ELR (cell line): ENCODE results near the gene SPRR5.

Source experiments
- DNase-seq: peaks from one replicate; pipeline ENCODE4 v3.0.0-alpha.2; 2015; ENCODE audit warnings: low read depth

Gene SPRR5, protein sequence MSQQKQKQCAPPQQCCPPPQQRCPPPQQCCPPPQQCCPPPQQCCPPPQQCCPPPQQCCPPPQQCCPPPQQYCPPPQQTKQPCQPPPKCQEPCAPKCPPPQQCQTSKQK

DNA sequence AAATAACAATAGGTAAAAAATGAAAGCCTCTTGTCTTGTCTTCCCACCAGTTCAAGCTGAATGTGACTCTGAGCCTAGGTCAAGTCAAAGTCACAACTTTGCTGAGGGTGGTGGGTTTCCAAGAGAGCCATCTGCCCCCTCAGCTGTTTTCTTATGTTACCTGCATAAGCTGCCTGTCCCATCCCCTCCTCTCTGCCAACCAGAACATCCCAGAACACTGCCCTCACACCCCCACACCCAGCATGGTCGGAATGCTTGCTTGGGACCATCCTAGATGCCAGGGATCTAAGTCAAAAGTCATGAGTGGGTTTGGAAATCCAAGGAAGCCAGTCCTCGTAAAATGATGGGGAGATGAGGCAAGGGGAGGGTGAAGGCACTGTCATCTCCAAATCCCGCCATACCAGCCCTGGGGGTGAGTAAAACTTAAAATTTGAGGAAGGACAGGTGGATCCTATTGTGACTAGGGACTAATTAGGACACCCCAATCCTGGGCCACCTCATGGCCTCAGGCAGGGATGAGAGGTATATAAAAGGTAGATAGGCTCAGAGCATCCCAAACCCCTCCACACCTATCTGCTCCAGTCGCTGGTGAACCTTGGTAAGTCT, at the start of gene SPRR5:
TSS of gene SPRR5 (plus strand) at position 556 of the 606 bp plus-strand sequence. CDS start 1,349 bp downstream, outside the sequence.
- DNase-seq = no peak

DNA sequence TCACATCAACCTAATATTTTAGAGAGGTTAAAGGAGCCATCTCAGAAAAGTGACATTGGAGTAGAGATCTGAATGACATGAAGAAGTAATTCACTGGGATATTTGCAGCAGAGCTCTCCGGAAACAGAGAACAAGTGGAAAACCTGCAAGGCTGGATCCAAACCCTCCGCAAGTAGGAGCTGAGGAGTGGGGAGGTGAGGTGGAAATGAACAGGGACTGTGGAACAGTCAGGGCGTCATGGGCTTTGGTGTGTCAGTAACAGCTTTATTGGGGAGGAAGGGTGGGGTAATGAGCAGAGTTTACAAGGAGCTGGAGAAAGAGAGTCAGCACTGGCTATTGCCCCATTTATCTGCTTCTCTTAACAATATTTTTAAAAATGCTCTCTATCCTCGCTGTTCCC, 48.0 kb upstream of the SPRR5 start:
- DNase-seq = no peak

DNA sequence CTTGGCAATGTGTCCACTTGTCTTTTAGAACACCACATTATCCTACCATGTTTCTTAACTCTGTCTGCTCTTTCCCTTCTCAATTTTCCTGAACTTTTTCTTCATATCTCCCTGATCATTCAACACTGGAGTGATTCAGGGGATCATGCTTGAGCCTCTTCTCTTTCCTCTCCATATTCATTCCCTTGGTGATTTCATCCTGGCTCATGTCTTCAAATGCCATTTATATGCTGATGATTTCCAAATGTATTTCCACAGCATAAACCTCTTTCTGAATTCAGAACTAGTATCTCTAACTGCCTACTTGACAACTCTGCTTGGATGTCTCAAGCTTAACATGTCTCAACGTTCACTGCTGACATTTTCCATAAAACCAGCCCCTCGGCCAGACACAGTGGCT, 47.1 kb upstream of the SPRR5 start:
- DNase-seq = no peak

DNA sequence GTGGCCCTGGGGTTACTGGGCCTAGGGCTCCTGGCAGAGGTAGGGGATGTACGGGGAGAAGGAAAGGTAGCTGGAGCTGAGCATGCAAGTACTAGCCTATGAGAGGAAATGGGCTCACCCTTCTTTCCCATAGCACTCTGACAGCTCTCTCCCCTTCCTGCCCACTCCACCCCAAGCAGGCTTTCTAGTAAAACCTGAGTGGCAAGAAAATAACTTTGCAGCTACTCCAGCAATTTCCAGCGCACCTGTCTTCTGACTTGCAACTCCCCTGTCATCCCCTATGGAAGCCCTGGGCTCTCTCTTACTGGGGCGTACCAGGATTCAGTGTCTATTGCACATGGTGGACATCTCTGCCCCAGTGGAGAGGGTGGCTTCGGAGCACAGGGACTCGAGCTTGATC, 45.4 kb upstream of the SPRR5 start:
- no peak for DNase-seq

DNA sequence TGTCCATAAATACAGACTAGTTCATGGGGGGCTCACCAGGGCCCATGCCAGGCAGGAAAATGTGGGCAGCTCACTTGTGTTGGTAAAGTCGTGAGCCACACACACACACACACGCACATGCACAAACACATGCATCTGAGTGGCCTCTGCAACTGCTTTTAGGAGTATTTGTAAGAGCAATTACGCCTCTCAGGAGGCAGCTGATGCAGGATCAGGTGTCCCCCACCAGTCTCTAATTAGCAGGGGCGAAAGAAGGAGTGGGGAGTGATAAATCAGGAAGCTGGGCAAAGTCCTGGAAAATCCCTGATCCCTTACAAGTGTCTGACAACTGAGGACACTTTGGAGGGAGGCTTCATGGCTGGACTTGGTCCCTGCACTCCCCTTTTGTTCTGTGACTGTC, 44.4 kb upstream of the SPRR5 start:
- DNase-seq = no peak

DNA sequence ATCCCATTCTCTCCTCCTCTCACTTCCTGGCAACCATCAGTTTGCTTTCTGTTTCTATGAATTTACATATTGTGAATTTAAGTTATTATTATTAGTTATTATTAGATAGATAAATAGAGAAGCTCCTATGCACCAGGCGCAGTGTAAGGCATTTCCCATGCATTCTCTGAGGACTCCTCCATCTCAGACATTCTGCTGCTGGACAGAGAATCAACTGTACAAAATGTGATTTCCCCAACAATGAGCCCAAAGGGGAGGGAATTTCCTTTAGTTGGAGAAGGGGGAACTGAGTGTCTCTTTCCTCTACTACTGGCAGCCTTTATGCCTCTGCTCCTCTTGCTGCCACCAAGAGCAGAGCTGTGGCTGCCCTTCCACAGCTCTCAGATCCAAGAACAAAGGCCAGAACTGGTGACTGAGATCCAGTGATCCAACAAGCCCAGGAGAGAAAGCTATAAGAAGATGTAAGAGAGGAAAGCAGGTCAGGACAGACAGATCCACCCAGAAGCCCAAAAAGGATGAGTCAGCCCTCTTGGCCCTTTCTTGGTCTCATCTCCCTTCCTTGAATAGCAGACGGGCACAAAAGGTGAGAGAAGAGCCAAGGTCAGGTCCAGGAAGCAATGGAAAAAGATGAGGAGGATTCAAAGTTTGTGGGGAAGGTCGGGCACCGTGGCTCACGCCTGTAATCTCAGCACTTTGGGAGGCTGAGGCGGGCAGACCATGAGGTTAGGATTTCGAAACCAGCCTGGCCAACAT, 42.1 kb upstream of the SPRR5 start:
- no peak for DNase-seq

DNA sequence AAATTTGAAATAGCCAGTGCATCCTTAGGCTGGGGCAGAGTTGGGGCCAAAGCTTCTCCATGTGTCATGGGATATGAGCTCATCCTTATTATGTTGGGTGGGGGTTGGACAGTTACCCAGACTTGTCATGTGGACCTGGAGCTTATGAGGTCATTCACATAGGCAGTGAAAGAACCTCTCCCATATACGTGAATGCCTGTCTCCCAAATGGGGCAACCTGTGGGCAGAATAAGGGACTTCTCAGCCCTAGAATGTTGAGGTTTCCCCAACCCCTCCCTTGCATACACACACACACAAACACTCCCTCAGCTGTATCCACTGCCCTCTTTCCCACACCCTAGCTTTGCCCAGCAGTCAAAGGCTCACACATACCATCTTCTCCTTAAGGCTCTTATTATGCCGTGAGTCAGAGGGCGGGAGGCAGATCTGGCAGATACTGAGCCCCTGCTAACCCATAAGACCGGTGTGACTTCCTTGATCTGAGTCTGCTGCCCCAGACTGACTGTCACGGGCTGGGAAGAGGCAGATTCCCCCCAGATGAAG, 40.9 kb upstream of the SPRR5 start:
- peak; percentile 99 for DNase-seq

DNA sequence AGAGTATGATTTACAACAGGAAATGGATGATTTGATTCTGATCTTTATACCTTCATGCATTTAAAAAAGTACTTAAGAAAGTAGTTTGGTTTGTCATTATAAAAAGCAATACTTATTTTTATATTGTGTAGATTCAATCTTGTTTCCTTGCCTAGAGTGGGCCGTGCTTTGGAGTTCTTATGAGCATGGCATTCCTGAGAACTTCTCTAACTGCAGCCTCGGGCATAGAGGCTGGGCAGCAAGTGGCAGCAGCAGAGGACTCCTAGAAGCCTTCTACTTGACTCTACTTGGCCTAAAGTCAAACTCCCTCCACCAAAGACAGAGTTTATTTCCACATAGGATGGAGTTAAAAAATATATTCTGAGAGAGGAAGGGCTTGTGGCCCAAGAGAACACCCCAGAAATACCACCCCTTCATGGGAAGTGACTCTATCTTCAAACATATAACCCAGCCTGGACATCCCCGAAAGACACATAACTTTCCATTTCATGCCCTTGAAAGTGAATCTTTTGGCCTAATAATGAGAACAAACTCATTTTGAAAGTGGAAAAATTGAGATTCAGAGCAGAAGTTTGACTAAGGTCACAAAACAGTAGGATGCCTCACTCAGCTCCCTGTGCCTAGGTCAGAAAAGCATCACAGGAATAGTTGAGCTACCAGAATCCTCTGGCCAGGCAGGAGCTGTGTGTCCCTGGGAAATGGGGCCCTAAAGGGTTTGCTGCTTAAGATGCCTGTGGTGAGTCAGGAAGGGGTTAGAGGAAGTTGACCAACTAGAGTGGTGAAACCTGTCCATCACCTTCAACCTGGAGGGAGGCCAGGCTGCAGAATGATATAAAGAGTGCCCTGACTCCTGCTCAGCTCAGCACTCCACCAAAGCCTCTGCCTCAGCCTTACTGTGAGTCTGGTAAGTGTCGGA, 39.1 kb upstream of the SPRR5 start, which contains the start of gene IVL:
TSS of gene IVL (plus strand) at position 861 of the 916 bp plus-strand sequence. CDS start 1,252 bp downstream, outside the sequence.
- peak; percentile 77 for DNase-seq

DNA sequence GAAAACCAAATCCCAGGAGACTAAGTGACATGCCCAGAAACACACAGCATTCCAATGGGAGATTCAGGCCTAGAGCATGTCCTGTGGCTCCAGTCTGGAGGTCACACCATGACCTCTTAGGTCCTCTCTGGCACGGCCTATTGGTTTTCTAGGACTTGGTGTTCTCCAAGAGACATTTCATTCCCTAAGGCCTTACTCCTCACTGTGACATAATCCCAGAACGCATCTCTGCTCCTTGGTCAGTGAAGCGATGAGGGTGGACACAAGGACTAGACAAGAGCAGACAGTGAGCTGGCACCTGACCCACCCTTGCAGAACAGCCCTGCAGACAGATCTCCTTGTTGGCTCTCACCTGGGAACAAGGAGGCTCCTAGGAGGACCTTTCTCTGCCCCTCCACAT, 37.8 kb upstream of the SPRR5 start:
- no peak for DNase-seq

DNA sequence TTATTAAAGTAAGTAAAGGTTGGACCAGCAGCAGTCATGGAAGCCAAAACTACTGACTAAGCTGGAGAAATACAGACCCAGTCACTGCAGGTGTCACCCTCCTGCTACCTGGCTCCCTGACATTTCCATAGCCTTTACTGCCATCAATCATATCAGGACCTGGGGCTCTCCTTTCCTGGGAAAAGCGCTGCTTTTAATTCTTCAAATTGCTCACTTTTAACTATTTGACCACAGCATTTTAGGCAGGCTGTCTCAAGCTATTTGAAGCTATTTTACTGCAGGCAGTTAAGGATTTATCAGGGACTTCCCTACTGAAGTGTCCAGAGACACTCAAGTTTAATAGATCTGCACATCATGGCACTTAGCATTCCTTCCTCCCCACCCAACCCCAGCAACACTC, 34.5 kb upstream of the SPRR5 start:
- no peak for DNase-seq

DNA sequence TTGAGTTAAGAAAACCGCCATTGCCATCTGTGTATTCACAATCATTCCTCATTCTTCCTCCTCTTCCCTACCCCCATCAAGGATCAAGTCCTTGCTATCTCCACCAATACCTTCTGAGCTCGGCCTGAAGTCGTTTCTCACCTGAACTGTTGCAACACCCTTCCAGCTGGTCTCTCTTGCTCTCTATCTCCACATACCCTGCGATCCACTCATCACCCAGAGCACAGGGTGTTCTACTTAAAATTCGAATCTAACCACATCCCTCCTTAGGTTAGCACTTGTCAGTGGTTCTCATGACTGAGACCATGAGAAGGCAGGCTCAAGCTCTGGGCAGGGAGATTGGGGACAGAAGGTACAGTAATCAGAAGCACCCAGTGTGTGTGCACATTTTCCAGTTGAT, 34.1 kb upstream of the SPRR5 start:
- no peak for DNase-seq

DNA sequence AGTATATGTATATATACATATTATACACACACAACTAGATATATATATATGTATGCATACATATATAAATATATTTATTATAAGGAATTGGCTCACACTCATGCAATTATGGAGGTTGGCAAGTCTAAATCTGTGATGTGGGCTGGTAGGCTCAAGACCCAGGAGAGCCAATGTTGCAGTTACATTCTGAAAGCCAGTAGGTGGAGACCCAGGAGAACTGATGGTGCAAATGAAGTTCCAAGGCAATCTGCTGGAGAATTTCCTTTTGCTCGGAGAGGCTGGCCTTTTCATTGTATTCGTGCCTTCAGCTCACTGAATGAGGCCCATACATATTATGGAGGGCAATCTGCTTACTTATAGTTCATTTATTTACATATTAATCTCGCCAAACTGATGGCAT, 29.2 kb upstream of the SPRR5 start:
- DNase-seq = peak; percentile 65

DNA sequence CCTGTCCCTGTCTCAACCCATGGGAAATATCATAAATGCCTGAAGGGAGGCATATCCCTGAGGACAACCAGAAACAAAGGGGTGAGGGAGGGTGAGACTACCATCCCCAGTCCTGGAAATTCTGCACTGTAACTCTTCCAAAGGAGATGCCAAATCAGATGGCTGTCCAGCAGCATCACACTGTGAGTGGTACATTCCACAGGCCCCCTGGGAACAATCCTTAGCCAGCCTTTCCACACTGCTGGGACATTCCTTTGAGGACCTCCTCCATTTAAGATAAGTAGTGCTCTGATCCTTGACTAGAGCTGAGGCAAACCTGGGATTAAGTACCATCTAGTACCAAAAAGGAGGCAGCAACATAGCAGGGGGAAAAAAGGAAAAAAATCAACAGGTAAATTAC, 27.9 kb upstream of the SPRR5 start:
- no peak for DNase-seq

DNA sequence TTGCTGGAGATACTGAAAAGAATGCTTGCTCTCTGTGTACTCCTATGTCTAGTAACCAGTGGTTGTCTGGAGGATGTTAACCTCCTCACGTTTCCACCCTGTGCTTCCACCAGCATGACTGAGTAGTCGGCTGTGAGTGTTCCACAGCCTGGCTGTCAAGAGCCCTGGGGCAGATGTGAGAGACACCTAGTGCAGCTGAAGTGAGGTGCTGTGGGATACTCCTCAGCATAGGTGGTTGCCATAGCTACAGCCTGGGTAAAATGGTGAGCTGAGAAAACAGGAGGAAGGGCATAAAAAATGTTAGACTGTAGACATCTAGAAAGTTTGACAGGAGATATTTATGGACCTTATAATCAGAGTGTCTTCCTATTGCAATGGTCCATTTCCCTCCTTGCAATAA, 22.8 kb upstream of the SPRR5 start:
- DNase-seq = peak; percentile 31

DNA sequence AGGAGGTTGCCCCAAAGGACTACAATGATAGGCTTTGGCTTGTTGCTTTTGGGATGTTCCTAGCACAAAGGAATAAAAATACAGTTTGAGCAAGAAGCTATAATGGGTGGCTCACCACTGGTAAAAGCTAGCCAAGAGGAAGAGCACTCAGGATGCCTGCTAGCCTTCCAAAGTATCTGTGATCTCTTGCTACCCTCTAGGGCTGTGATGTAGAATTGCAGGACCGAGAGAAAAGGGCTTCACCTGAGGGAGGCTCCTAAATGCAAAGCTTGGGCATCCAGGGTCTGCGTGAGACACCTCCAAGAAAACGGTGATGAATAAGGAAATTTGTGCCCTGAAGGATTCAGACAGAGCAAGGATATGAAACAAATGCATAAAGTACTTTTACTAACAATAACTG, 20.9 kb upstream of the SPRR5 start:
- peak; percentile 78 for DNase-seq

DNA sequence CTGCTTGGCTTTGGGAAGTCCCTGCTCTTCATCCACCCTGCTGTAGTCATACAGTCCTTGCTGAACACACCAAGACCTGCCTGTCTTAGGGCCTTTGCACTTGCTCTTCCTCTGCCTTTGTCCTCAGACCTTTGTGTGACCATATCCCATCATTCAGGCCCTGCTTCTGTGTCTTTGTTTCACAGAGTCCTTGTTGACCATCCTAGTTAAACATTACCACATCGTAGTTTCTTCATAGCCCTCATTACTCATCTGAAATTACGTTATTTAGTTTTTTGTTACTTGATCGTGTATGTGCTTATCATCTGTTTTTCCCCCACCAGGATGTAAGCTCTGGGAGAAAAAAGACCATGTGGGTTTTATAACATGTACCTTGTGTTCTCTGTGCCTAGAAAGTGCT, 18.3 kb upstream of the SPRR5 start:
- DNase-seq = no peak

DNA sequence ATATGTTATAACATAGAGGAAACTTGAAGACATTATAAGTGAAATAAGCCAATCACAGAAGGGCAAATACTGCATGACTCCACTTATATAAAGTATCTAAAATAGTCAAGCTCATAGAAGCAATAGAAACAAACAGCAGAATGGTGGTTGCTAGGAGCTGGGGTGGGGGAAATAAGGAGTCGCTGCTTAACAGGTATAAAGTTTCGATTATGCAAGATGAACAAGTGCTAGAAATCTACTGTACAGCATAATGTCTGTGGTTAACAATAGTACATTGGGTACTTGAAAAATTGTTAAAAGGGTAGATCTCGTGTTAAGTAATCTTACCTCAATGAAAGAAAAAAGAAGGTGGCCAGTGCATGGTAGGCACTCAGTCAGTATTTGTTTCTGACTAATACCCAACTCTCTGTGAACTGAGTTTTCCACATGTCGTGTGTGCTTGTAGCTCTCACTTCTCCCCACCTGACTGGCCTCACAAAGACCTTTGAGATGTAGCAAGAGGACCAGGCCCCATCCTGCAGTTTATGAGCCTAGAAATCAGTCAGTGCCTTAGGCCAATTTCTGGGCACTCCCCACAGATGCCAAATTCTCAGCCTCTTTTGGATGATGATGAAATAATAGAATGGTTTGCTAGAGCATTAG, 14.7 kb upstream of the SPRR5 start:
- DNase-seq = no peak

DNA sequence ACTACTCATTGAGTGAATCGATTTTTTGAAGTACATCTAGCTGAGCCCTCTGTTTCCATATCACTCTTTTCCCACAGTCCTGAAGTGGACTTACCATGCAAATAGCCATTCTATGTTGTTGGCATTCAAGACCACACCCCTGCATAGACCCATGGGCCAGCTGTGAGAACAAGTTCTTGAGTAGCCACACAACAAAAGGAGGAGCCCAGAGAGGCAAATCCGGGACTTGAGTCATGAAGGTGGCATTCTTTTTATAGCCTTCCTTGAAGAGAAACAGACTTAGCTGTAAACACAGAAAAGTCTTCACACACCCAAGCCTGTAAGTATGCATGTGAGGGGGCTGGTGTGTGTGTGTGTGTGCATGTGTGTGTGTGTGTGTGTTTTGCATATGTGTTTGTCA, 13.8 kb upstream of the SPRR5 start:
- DNase-seq = no peak

DNA sequence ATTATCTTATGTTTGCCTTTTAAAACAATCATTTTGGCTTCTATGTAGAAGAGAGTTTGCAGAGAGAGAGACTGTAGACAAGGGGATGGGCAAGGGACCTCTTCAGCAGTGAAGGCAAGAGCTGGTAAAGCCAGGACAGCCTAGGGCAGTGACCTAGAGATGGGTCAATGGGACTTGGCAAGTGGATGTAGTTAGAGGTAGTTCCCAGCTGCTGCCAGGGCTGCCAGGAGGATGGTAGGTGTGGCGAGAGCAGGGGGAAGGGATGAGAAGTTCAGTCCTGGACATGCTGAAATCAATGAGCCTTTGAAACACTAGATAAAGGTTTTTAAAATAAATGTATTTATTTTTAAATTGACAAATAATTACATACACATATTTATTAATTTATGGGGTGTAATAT, 6.4 kb upstream of the SPRR5 start:
- DNase-seq = no peak

DNA sequence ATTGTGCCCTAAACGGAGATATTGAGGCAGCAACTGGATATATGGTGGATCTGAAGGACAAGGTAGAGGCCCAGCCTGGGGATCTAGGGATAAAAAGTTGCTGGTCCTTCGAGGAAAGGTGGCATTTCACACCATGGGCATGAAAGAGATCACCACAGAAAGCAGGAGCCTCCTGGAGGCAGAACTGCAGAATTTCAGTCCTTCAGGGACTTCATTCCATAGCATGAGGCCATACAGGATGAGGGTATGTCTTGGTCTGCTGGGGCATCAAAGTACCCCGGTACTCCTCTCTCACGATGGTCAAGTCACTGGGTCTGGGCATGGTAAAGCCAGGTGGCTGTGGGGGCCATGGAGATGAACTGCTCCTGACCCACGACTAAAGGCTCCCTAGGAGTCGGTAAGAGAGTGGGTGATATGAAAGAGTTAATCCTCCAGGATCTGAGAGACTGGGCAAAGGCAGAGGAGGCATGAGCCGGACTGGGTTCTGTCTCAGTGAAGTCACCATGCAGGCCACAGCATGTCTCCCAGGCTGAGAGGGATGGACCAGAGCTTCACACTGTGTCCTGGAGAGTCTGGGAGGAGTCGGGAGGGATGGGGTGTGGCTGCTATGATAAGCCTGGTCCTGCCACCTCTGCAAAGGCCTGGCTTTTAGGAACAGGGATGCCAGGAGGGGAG, 5.8 kb upstream of the SPRR5 start:
- DNase-seq = no peak

DNA sequence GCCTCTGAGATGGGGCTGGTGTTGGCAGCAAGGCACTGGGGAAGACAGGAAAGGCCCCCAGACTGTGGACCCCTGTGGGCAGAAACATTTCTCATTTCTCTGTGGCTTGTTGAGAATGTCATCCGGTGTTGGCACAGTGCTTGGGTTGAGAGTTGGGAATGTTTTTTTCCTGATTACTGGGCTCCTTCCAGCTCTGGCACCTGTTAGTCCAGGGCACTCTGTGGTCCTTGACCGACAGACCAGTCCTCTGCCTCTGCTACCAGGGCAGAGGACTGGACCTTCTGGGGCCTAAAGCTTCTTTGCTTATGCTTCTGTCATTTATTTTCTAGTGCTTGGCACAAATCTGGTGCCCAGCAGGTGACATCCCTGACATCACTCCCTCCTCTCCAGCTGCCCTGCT, 4.8 kb upstream of the SPRR5 start:
- DNase-seq = no peak
